Measurements from ENCODE around the gene EDC3. TPM values are rescaled to one million over a fixed set of nuclear protein-coding genes. Genes with fewer than 3 reads are reported as not detected.

Gene EDC3
- polyA plus RNA-seq, 2 of the 4 experiments (the other 2 are of a cell fraction): 23.2 to 24.1 TPM

- TF ChIP-seq ZC3H11A (IDR thresholded peaks at IDR 0.05): no peak
Measured at GRCh38 chr15:74723187-74723586, 27.4 kb upstream of the EDC3 start (continued).

GRCh38 chr15:74722591-74722990 lies 26.8 kb upstream of the EDC3 start:
- ATAC-seq (no peak), FAIRE-seq (no peak), DNase-seq (ENCODE audit: low read depth in 1 of 2, low spot score in 1 of 2) (no peak)
- WGBS (ENCODE audit: missing lambda C conversion rate): 66% methylated on average over 7 of the region's 13 CpGs
- Histone ChIP-seq H3K9me3 (no peaks in the 10 kb centered on the region), H3K4me1 (peaks cover 4% of the 10 kb centered on the region; the same call in 1 of the 3 replicates), H3K4me2 (no peak overlapping the region), H3K4me3 (no peak overlapping the region), H3K27ac (no peak overlapping the region)
- no peak for TF ChIP-seq HES2 (IDR thresholded peaks at IDR 0.05)
- no peak for TF ChIP-seq MAX (IDR thresholded peaks at IDR 0.05)
- TF ChIP-seq ZSCAN20 (CRISPR knock-in tag; IDR thresholded peaks at IDR 0.05): no peak
- TF ChIP-seq NFE2L2 (conservative IDR thresholded peaks at IDR 0.05; ENCODE audit: low read length): no peak
- TF ChIP-seq FOXS1 (CRISPR knock-in tag; IDR thresholded peaks at IDR 0.05): no peak
- no peak for TF ChIP-seq FOSL2 (IDR thresholded peaks at IDR 0.05)
- no peak for TF ChIP-seq FOSL2 (CRISPR knock-in tag; IDR thresholded peaks at IDR 0.05)
- no peak for TF ChIP-seq RAD21 (conservative IDR thresholded peaks at IDR 0.05 in 1 of 2, IDR thresholded peaks at IDR 0.05 in 1 of 2)
- TF ChIP-seq ELK1 (IDR thresholded peaks at IDR 0.05; ENCODE audit: low read depth, low read length): no peak
- no peak for TF ChIP-seq EHMT2 (IDR thresholded peaks at IDR 0.05; ENCODE audit: low read depth)
- TF ChIP-seq FOSB (CRISPR knock-in tag; IDR thresholded peaks at IDR 0.05): no peak
- no peak for TF ChIP-seq GATA3 (IDR thresholded peaks at IDR 0.05; ENCODE audit: borderline replicate concordance)
- no peak for TF ChIP-seq REST (IDR thresholded peaks at IDR 0.05)
- no peak for TF ChIP-seq TFCP2L1 (CRISPR knock-in tag; IDR thresholded peaks at IDR 0.05)
- TF ChIP-seq ESRRA (IDR thresholded peaks at IDR 0.05; ENCODE audit: borderline replicate concordance, low read length): no peak
- no peak for TF ChIP-seq CEBPB (IDR thresholded peaks at IDR 0.05)
- no peak for TF ChIP-seq ATOH8 (CRISPR knock-in tag; IDR thresholded peaks at IDR 0.05; ENCODE audit: low read depth)
- TF ChIP-seq CHD2 (IDR thresholded peaks at IDR 0.05; ENCODE audit: low read length, partially characterized antibody): no peak
- TF ChIP-seq HEYL (CRISPR knock-in tag; IDR thresholded peaks at IDR 0.05): no peak
- no peak for TF ChIP-seq CBX8 (IDR thresholded peaks at IDR 0.05)
- CTCF ChIA-PET: interaction anchor here (1.1 to 1.7 kb wide), 2 partner anchors 47 to 87 kb away, joined by 3 to 6 read pairs; no protein-coding TSS in a partner anchor
- POLR2A ChIA-PET: no interaction called here

- Histone ChIP-seq H3K4me2 (no peak overlapping the region), H3K4me3 (no peak overlapping the region), H3K9me3 (no peaks in the 10 kb centered on the region), H3K27ac (no peak overlapping the region), H3K4me1 (no peaks in the 10 kb centered on the region)
- ChIA-PET POLR2A (no interaction called here), CTCF (interaction anchor here (1.4 kb wide), 1 partner anchor 52 kb away, joined by 3 read pairs; no protein-coding TSS in a partner anchor)
- 75% methylated on average over 5 of the region's 5 CpGs for WGBS (ENCODE audit: missing lambda C conversion rate)
- no peak for TF ChIP-seq HOXA7 (CRISPR knock-in tag; IDR thresholded peaks at IDR 0.05)
- no peak for TF ChIP-seq JUN (IDR thresholded peaks at IDR 0.05)
- TF ChIP-seq RARB (CRISPR knock-in tag; IDR thresholded peaks at IDR 0.05): no peak
- no peak for TF ChIP-seq ATOH8 (CRISPR knock-in tag; IDR thresholded peaks at IDR 0.05; ENCODE audit: low read depth)
- no peak for TF ChIP-seq CHD2 (IDR thresholded peaks at IDR 0.05; ENCODE audit: low read length, partially characterized antibody)
- no peak for TF ChIP-seq EHF (CRISPR knock-in tag; IDR thresholded peaks at IDR 0.05)
- TF ChIP-seq PHF8 (IDR thresholded peaks at IDR 0.05; ENCODE audit: borderline replicate concordance, low read depth): no peak
- no peak for TF ChIP-seq POLR2AphosphoS2 (conservative IDR thresholded peaks at IDR 0.05; ENCODE audit: low read length)
- TF ChIP-seq RCOR1 (IDR thresholded peaks at IDR 0.05; ENCODE audit: low read depth, low read length): no peak
- TF ChIP-seq NPAS2 (CRISPR knock-in tag; IDR thresholded peaks at IDR 0.05; ENCODE audit: borderline replicate concordance): no peak
- no peak for TF ChIP-seq ZFP36 (IDR thresholded peaks at IDR 0.05; ENCODE audit: borderline replicate concordance, partially characterized antibody)
- ATAC-seq (no peak), DNase-seq (ENCODE audit: low read depth in 1 of 2, low spot score in 1 of 2) (no peak), FAIRE-seq (no peak)
Measured at GRCh38 chr15:74716651-74717050, 20.8 kb upstream of the EDC3 start.

Measured in A549 (cell line).